ENCODE measurements around the gene CDH6. TPM values are rescaled to one million over a fixed set of nuclear protein-coding genes. Genes with fewer than 3 reads are reported as not detected.

The CDH6 gene
- total RNA-seq, 1 experiment from 2014 or later: 0.12 TPM

- no peak for TF ChIP-seq TCF7L2 (IDR thresholded peaks at IDR 0.05; ENCODE audit: borderline replicate concordance, extremely low read depth, insufficient read depth, insufficient read length)
Measured at GRCh38 chr5:31375999-31376720, 182.7 kb downstream of the CDH6 start (continued).

DNA sequence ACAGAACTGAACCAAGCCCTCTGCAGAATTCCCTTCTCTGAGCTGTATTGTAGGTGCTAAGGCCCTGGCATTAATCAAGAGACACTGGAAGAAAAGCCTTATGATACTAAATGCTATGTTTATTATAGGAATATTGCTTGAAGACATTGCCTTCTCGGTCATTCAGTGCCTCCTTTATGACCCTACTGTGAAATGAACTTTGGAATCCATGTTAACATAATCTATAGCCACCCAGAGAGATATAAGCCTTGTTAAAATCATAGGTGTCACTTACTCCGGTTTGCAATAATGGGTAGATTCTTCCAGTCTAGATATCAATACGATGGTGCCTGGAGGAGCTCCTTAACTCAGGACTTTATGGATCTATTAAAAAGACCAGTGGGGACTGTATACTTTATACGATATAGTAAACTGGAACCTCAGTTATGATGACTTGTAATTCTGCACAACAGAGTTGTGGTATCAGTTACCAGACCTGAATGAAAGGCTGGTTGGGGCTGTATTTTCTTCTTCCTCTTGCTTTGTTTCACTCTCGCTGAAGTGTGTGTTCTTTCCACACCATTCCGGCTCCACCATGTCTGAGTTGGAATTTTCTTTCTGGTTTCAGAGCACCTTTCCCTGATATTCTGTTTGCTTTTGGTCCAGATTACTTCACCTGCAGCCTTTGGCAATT, 183.9 kb downstream of the CDH6 start:
- Histone ChIP-seq H4K20me1 (ENCODE audit: insufficient read depth) (no peaks in the 10 kb centered on the region), H3K27ac (ENCODE audit: low read depth, low read length) (no peak overlapping the region), H3K9me2 (ENCODE audit: insufficient read depth) (no peaks in the 10 kb centered on the region), H3K4me1 (ENCODE audit: control insufficient read depth in 1 of 2, insufficient read depth in 2 of 2, low read length in 2 of 2) (no peaks in the 10 kb centered on the region), H3K79me2 (ENCODE audit: insufficient read depth, low read length) (no peaks in the 10 kb centered on the region), H3K27me3 (ENCODE audit: insufficient read depth, low read length) (peaks cover 15% of the 10 kb centered on the region), H3K36me3 (ENCODE audit: control insufficient read depth in 1 of 2, insufficient read depth in 2 of 2, low read length in 2 of 2) (no peaks in the 10 kb centered on the region), H3K4me3 (replicated peaks in 1 of 2; ENCODE audit: low read depth in 1 of 2, low read length in 2 of 2) (no peak overlapping the region), H3K4me2 (ENCODE audit: low read length) (no peak overlapping the region), H3K9me3 (ENCODE audit: control insufficient read depth in 1 of 2, insufficient read depth in 1 of 2, low read depth in 1 of 2, low read length in 2 of 2) (no peaks in the 10 kb centered on the region), H3K9ac (ENCODE audit: low read length) (no peak overlapping the region), H2AFZ (ENCODE audit: low read depth, low read length, poor library complexity, severe bottlenecking) (no peak overlapping the region)
- intact Hi-C loops (cut with micrococcal nuclease): no loop called here
- POLR2A ChIA-PET: no interaction called here
- CTCF ChIA-PET: no interaction called here
- no peak for ATAC-seq
- no TSS peak for BruUV-seq (replicated peaks)
- RAD21 ChIA-PET (ENCODE audit: low non-redundant PET in 1 of 2, low total read pairs in 2 of 2, uncharacterized antibody in 2 of 2, unreplicated experiment in 2 of 2): no interaction called here
- no peak for DNase-seq (ENCODE audit: low read depth, low spot score)
- TF ChIP-seq, protein P1, sequence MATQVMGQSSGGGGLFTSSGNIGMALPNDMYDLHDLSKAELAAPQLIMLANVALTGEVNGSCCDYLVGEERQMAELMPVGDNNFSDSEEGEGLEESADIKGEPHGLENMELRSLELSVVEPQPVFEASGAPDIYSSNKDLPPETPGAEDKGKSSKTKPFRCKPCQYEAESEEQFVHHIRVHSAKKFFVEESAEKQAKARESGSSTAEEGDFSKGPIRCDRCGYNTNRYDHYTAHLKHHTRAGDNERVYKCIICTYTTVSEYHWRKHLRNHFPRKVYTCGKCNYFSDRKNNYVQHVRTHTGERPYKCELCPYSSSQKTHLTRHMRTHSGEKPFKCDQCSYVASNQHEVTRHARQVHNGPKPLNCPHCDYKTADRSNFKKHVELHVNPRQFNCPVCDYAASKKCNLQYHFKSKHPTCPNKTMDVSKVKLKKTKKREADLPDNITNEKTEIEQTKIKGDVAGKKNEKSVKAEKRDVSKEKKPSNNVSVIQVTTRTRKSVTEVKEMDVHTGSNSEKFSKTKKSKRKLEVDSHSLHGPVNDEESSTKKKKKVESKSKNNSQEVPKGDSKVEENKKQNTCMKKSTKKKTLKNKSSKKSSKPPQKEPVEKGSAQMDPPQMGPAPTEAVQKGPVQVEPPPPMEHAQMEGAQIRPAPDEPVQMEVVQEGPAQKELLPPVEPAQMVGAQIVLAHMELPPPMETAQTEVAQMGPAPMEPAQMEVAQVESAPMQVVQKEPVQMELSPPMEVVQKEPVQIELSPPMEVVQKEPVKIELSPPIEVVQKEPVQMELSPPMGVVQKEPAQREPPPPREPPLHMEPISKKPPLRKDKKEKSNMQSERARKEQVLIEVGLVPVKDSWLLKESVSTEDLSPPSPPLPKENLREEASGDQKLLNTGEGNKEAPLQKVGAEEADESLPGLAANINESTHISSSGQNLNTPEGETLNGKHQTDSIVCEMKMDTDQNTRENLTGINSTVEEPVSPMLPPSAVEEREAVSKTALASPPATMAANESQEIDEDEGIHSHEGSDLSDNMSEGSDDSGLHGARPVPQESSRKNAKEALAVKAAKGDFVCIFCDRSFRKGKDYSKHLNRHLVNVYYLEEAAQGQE (IDR thresholded peaks at IDR 0.05; ENCODE audit: low read depth): no peak
- TF ChIP-seq SRF (IDR thresholded peaks at IDR 0.05; ENCODE audit: low read depth) (no peak), SP1 (IDR thresholded peaks at IDR 0.05; ENCODE audit: low read depth) (no peak), POLR2A (IDR thresholded peaks at IDR 0.05; ENCODE audit: borderline replicate concordance, extremely low read depth, insufficient read depth, insufficient read length) (no peak), FOSL1 (IDR thresholded peaks at IDR 0.05; ENCODE audit: low read depth) (no peak), SIN3A (IDR thresholded peaks at IDR 0.05; ENCODE audit: low read depth) (no peak), ZNF274 (IDR thresholded peaks at IDR 0.05; ENCODE audit: low read depth, low read length) (no peak), EZH2phosphoT487 (IDR thresholded peaks at IDR 0.05; ENCODE audit: borderline replicate concordance) (no peak), JUND (IDR thresholded peaks at IDR 0.05) (no peak), EZH2 (IDR thresholded peaks at IDR 0.05) (no peak), POLR2AphosphoS5 (IDR thresholded peaks at IDR 0.05; ENCODE audit: low read depth, low read length) (no peak), CEBPB (IDR thresholded peaks at IDR 0.05; ENCODE audit: low read depth) (no peak), ZFX (IDR thresholded peaks at IDR 0.05) (no peak), YY1 (IDR thresholded peaks at IDR 0.05; ENCODE audit: extremely low read depth, insufficient replicate concordance, low read depth, low read length) (no peak), TCF7L2 (IDR thresholded peaks at IDR 0.05; ENCODE audit: borderline replicate concordance, extremely low read depth, insufficient read depth, insufficient read length) (no peak), RAD21 (IDR thresholded peaks at IDR 0.05; ENCODE audit: low read depth) (no peak)
- TF ChIP-seq, protein P2, sequence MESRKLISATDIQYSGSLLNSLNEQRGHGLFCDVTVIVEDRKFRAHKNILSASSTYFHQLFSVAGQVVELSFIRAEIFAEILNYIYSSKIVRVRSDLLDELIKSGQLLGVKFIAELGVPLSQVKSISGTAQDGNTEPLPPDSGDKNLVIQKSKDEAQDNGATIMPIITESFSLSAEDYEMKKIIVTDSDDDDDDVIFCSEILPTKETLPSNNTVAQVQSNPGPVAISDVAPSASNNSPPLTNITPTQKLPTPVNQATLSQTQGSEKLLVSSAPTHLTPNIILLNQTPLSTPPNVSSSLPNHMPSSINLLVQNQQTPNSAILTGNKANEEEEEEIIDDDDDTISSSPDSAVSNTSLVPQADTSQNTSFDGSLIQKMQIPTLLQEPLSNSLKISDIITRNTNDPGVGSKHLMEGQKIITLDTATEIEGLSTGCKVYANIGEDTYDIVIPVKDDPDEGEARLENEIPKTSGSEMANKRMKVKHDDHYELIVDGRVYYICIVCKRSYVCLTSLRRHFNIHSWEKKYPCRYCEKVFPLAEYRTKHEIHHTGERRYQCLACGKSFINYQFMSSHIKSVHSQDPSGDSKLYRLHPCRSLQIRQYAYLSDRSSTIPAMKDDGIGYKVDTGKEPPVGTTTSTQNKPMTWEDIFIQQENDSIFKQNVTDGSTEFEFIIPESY (IDR thresholded peaks at IDR 0.05; ENCODE audit: extremely low read depth, insufficient replicate concordance, low read length): no peak
- TF ChIP-seq, protein P3, sequence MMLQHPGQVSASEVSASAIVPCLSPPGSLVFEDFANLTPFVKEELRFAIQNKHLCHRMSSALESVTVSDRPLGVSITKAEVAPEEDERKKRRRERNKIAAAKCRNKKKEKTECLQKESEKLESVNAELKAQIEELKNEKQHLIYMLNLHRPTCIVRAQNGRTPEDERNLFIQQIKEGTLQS (IDR thresholded peaks at IDR 0.05): no peak
